HG03280 (cell line): ENCODE measurements around the gene KLHL29.

Experiments
- ATAC-seq: cut with Tn5 transposase; IDR thresholded peaks from one replicate; pipeline ENCODE4 v1.9.1; 2021; ENCODE audit warnings: mild to moderate bottlenecking, moderate library complexity; ENCODE audit not compliant: unreplicated experiment

KLHL29 gene

DNA sequence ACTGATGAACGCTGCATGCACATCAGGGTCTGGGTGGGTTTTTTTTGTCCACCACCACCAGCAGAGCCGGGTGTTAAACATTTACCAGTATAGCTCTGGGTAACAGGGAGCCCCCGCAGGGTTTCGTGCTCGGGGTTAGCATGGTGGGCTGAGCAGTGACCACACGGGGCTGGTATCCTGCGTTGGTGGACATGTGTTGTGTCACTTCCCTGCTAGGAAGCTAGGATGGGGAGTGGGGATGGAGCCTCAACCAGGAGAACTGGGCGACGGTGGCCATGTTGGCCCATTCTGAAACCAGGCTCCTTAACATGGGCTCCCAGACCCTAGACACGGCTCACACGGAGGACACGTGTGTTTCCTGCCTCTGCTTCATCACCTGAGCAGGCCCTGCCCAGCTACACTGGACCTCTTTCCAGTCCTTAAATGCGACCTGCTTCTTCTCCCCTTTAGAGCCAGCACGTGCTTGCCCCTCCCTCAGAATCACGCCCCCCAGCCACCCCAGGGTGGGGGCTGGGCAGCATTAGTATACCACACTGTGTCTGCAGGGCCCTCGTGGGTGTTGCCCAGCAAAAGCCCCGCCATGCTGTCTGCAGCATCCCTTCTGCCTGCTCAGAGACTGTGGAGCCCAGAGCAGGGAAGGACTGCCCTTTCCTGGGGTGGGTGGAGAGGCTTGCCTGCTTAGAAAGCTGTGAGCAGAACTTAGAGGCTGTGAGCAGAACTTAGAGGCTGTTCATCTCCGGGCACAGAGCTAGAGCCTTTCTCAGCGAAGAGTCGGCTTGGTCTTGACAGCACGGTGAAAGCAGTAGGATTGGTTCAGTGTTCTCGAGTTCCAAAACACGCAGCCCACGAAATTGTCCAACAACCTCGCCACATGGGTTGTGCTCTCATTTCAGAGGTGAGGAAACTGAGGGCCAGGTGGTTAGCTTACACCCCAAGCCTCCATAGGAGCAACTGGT lies 142.1 kb downstream of the KLHL29 start:
- no peak for ATAC-seq

DNA sequence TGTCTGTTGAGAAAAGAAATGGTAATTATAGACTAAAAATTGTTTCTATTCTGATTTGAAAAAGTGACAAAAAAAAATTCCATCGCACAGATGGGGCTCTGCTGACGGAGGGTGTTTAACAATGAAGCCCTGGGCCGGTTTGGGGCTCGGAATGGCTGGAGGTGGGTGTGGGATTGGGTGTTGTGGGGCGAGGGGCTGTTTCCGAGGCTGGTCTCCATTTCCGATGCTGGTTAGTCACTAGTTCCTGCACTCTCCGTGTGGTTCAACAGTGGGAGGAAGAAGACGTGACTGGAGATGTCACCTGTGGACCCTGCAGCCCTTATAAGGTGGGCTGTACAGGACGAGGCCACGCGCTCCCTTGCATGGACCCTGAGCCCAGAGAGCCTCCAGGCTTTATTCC lies 143.2 kb downstream of the KLHL29 start:
- ATAC-seq = no peak

DNA sequence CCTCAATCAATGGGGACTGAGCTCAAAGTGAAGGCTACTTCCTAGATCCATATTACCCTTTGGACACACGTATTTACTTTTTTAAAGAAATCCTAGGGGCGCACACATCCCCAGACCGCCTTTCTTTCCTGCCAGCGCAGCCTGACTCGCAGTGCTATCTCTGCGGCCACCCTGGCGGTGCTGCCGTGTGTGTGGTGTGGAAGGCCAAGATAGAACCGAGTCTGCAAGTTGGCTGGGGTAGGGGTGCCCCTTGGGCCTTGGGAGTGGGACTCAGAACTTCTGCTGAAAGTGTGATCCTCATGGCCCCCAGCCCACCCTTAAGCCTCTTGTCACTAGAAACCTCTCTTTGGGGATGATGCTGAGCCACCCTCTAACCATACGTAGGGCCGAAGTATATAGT lies 143.7 kb downstream of the KLHL29 start:
- no peak for ATAC-seq

DNA sequence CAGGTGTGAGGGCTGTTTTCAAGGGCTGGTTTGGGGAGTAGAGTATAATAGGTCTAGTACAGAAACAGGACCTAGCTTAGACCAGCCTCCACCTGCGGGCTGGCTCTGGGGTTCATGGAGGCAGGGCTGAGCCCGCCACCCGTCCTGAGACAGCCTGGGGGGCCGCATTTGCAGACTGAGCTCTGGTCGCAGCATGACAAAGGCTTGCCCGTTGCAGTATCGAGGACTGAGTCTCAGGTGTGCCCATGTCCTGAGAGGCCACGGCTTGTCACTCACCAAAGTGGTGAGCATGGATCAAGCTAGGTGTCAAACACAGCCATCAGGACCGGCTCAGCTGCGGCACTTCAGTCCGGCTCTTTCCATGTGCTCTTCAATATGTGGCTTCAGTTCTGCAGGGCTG lies 144.7 kb downstream of the KLHL29 start:
- ATAC-seq = no peak

DNA sequence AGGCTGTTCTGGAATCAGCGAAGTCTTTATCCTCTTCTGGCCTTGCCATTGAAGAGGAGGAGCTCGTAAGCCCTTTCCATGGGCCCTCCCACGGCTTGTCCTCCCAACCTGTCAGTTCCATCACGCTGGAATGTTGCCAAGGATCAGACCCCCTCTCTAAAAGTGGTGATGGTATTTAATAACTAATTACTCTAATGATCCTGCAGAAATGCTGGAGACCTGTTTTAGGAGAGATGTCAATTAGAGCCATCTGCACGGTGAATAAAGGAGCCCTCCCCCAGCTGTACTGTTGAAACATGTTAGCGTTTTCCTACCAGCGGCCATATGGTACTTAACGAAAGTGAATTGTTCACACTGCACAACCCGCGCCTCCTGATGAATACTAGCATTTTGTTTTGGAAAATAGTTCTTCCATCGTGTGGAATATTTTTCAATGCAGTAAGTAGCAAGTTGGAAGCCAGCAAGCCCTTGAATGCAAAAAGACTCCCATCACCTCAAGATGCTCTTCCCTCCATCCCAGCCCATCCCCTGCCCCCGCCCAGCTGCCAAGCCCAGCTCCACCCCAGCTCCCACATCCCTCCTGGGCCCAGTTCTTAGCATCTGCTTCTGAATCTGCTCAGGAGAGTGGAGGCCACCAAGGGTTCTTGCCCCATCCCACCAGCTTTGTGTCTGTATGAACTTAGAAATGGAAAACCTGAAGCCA lies 145.4 kb downstream of the KLHL29 start:
- ATAC-seq = no peak

DNA sequence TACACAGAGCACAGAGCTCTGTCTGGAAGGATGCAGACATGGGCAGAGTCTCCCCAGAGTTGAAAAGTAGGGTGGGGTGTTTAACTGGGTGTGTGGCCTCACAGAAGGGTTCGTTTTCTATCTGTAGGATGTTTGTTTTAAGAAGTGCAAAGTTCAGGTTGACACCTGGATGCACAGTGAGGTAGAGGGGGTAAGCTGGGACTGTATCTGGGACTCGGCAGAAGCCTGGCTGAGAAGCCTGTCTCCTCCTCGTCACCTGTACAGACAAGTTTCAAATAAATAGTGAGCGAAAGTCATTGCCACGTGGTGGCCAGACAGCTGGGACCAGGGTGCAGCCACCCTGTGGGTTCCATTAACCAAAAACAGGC lies 145.9 kb downstream of the KLHL29 start:
- no peak for ATAC-seq

DNA sequence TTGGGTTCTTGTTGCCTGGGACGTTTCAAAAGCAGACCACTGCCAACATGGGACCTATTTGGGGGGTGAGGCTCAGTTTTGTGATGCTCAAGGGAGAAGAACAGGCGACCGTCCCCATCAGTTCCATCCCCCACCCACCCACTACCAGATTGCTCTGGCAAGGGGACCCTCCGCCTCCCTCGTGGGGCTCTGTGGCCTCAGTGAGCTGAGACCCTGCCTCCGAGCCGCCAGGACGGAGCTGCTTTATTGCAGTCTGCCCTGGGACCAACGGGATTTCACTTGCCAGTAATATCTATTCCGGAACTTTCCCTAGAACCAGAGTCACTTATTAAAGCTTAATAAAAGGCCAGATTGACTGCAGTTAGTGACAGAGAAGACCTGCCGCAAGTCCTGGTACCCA lies 146.3 kb downstream of the KLHL29 start:
- no peak for ATAC-seq

DNA sequence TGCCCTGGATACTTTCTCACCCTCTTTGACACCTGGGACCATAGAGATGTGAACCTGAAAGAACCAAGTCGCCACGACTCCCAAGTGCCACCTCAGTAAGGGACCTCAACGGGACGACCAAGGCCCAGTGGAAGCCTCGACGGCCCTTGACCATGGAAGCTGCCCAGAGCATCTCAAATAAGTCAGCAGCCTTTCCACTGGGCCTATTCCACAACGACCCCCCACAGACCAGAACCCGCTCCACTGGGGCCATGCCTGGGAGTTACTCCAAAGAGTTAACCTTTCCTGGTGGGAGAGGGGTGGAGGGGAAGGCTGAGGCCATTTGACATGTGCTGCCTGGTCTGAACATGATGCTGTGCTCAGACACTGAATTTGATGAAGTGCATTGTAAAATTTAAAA lies 146.9 kb downstream of the KLHL29 start:
- ATAC-seq = no peak

DNA sequence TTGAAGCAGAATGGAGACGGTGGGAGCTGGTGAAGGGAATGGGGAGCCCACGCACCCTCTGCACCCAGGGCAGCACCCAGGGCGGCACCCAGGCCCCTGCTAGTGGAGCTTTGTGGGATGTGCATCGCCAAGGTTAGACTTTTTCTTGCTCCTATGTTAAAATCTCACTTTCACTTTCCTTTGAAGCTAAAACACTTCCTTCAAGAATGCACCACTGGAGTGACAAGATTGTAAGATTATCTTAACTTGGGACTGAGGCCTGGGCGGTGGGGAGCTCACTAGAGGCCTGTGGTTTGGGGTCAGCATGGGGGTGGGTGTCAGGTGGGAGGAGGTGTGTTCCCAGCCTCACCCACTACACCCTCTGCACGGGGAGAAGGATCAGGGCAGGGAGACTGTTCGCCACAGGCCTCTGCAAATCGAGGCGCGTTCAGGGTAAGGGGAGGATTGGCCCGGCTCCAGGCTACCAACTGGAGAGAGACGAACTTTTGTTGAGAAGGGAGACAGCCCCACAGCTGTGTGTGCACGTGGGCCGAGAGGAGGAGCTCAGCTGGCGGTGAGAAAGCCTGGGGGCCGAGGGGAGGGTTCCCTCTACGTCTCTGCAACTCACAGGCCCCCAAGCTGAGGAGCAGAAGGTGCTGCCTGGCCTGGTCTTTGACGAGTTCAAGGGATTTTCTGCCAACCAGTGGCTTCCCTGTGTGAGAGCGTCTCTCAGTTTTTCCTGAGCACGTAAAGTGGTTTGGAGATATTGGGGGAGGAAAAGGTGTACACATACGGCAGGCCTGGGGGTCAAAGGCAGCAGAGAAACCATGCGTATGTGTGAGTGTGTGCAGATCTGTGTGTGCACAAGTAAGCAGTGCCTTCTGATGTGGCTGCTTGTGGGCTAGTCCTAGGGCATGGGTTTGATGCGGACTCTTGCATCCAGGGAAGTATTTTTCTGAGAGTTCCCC lies 147.7 kb downstream of the KLHL29 start:
- no peak for ATAC-seq

DNA sequence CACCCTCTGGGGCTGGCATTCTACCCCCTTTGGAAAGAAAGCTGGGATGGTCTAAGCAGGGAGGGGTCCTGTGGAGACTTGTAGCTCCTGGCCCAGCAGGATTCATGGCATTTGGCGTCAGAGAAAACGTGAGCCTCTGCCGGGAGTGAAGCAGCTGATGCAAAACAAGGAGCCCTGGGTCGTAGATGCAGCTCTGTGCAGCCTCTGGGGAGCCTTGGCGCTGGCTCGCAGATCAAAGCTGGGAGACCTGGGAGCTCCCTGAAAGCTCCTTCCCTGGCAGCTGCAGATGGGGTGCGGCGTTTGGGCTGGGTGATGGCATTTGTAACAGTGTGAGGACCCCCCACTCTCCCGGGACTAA lies 148.3 kb downstream of the KLHL29 start:
- no peak for ATAC-seq

DNA sequence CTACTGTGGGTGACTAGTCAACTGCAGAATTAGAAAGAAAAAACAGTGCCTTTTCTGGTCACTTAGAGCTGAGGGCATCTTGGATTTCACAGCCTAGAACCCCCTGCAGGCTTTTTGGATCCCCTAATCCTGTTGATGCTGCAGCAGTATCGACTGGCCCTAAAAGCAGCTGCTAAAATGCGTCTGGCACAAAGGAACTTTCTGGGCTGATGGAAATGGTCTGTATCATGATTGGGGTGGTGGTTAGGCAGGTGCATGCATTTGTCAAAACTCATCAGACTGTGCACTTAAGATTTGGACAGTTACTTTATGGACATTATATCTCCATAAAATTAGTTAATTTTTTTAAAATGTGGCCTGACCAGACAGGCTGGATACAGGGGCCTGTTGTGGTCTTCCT lies 149.8 kb downstream of the KLHL29 start:
- no peak for ATAC-seq

DNA sequence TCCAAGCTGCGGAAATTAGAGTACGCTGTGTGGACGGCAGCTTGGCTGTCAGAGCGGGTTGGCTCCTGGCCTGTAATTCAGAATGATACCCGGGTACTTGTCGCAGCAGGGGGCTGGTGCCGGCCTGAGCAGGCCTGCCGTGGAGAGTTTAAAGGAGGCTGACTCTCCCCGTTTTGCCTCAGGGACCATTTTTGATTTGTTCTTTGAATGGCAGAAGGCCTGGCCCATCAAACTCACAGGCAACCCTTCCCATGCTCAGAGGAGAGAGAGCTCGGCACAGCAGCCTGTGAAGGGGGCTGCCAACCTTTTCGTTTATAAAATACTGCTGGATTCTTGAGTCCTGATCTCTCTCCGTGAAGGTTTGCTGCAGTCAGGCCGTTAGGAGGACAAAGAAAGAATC lies 151.3 kb downstream of the KLHL29 start:
- ATAC-seq = no peak

DNA sequence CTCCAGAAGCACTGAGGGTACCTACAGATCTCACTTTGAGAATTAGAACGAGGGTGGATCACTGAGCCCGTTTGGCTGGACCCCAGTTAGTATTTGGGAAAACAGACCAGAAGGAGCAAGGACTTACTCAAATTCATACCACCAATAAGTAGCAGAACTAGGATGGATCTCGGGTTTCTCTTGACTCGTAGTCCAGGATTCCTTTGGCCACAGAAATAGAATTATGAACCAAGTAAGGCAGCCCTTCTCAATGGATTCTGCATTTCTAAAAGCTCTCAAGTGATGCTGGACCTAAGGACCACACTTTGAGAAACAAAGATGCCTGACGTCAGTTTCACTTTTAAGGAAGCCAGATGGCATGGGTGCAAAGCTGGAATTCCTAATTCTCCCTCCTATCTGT lies 153.0 kb downstream of the KLHL29 start:
- no peak for ATAC-seq

DNA sequence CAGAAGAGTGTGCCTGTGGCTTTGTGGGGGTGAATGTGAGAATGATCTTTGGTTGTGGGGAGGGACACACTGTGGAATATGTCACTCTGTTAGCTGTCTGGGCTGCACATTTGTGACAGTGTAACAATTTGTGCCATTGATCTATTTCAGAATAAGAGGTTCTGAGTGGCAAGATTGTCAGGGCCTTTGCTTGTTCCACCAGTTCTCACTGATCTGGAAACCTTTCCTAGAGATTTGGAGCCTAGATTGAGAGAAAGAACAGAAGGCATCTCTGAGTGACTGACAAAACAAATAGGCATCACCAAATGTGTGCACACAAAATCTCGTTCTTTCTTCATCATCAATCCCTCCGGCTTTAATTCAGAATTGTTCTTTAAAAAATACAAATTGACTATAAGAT lies 153.6 kb downstream of the KLHL29 start:
- ATAC-seq = no peak

DNA sequence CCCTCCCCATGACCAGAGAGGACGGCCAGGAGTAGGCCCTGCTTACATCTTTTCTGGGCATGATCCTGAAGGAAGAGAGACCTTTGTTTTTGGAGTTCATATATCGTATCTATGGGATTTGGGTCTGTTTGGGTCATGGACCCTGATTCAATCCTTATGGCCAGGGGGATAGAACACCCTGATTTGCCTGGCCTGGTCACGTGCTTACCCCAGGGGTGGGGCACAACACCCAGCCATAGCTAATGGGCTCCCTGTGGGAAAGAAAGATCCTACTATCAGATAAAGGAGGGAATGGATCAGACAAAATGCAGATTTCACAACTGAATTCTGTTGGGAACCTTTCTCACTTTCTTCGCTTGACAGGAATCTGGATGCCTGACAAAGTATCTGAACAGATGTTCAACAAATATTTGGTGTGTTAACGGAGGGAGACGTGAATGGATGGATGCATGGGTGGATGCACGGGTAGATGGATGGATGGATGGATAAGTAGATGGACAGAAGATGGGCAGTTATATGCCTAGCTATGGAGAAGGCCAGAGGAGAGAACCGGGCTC lies 155.9 kb downstream of the KLHL29 start:
- ATAC-seq = no peak

DNA sequence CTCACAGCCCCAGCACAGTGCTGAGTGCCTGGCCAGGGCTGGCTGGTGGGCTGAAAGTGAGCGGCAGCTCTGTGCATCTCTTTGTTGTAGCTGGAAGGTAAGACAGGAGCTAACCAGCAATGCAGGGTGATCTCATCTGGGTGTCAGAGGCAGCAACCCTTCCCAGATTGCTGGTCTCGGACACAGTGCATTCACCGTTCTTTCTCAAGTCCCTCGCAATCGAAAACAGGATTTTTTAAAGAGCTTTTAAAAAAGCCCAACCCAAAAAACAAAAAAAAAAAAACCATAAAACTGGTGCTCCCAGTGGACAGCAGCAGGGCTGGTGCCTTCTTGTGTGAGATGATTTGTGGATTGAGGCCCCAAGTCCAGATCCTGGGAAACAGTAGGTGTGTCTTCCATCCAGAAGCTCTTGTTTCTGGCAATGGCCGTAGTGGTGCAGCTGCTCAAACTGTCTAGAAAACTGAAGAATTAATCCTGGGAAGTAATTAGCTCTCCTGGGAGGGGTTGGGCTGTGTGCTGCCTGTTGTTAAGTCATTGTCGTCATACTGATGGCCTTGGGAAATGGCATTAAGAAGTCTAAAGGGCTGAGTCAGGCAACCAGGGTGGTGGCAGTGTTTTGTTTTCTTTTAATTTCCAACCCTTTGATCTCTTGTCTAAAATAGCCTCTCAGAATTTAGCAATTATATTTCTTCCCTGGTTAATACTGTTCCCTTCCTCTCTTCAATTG lies 156.7 kb downstream of the KLHL29 start:
- no peak for ATAC-seq

DNA sequence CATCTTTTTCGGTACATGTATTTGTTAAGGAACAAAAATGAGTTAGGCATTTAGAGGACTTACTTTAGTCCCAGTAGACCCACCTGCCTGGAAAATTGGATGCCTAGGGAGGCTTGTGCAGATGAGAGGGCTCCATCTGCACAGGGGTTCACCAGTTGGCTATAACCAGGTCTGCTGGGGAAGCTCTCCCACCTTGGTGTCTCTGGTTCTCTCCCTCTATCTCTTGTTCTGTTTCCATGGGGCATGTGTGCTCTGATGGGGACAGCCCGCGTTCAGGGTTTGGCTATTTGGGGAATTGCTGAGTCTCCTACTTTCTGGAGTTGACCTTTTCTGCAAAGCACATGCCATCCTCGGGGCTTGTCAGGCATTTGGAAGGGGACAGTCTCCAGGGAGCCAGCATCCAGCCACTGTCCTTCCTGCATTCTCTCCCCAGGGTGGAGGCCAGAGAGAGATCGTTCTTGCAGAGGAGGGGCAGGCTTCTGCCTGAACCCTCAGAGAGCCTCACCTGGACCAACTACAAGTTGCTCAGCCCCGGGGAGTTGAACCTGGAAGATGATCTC lies 157.3 kb downstream of the KLHL29 start:
- ATAC-seq = no peak

DNA sequence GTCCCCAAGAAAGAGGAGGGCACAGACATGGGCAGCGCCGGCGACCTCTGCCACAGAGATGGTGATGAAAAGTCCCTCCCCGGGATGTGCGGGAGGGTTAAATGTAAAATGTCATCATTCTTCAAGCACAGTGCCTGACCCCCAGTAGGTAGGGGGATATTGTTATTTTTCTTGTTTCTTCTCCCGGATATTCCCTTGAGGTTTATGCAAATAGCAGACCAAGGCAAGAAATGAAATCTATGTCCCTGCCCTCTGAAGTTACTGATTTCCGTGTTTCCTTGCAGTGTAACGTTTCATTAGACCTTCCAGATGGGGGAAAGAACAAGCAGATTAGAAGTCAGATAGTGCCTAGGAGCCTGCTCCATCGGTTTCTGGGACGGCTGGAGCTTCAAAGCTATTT lies 158.3 kb downstream of the KLHL29 start:
- no peak for ATAC-seq

DNA sequence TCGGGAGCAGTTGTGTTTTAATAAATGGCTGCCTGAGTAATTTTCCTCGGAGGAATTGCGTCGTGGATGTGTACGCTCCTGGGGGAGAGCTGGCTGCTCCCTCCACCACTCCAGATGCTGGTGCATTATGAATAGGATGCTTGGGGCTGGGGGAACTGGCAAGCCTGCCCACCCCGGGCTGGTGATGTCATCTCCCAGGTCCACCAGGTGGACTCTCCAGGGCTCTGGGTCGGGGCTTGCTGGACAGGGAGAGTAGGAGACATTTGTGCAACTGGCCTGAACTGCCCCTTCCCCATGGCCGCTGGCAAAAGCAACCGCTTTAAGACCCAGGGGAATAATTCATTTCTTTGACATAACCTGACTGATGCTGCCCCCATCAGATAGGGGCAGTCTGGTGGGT lies 158.7 kb downstream of the KLHL29 start:
- ATAC-seq = no peak
